Ectodermal cell (in vitro differentiated cells): ENCODE measurements around the gene C21orf58.

Source experiments
- H3K27ac ChIP-seq: 2 replicates; pipeline ENCODE4 v1.7.0; 2013; ENCODE audit warnings: mild to moderate bottlenecking, low read depth, low read length; ENCODE audit not compliant: insufficient read depth, poor library complexity, severe bottlenecking
- H3K27me3 ChIP-seq: 2 replicates; pipeline ENCODE4 v1.7.0; 2013; ENCODE audit warnings: mild to moderate bottlenecking, low read length; ENCODE audit not compliant: insufficient read depth, control insufficient read depth, poor library complexity, severe bottlenecking
- H3K36me3 ChIP-seq: one replicate; pipeline ENCODE4 v1.7.0; 2013; ENCODE audit warnings: low read length; ENCODE audit not compliant: control insufficient read depth, insufficient read depth
- H3K4me1 ChIP-seq: one replicate; pipeline ENCODE4 v1.7.0; 2013; ENCODE audit warnings: low read length; ENCODE audit not compliant: control insufficient read depth, insufficient read depth
- H3K4me3 ChIP-seq: 2 replicates; pipeline ENCODE4 v1.7.0; 2013; ENCODE audit warnings: low read depth, low read length, control low read depth; ENCODE audit not compliant: insufficient read depth
- H3K9me3 ChIP-seq: 2 replicates; pipeline ENCODE4 v1.7.0; 2013; ENCODE audit warnings: mild to moderate bottlenecking, low read length, moderate library complexity; ENCODE audit not compliant: control insufficient read depth
- WGBS, 2 experiments: methylation state at CpG; one replicate each; pipeline ENCODE4 v1.1.7; 2013; ENCODE audit warnings: missing lambda C conversion rate in 2 of 2; 5-methylcytosine and 5-hydroxymethylcytosine counted together

C21orf58 gene

GRCh38 chr21:46345861-46346260 is 22.2 kb upstream of the C21orf58 start:
- Histone ChIP-seq H3K27me3 (no peaks in the 10 kb centered on the region), H3K4me3 (no peak overlapping the region), H3K9me3 (no peaks in the 10 kb centered on the region), H3K4me1 (no peaks in the 10 kb centered on the region), H3K27ac (no peak overlapping the region), H3K36me3 (peaks cover 22% of the 10 kb centered on the region)
- WGBS, 2 experiments: 92 to 94% methylated on average over 14 of the region's 14 CpGs

GRCh38 chr21:46344219-46344915 is 20.7 kb upstream of the C21orf58 start:
- no peaks in the 10 kb centered on the region for H3K4me1 ChIP-seq
- H3K4me3 ChIP-seq: no peak overlapping the region
- no peaks in the 10 kb centered on the region for H3K9me3 ChIP-seq
- no peak overlapping the region for H3K27ac ChIP-seq
- H3K27me3 ChIP-seq: no peaks in the 10 kb centered on the region
- H3K36me3 ChIP-seq: peaks cover 22% of the 10 kb centered on the region
- WGBS, 2 experiments: 93% methylated on average over 20 of the region's 20 CpGs

- no peaks in the 10 kb centered on the region for H3K4me1 ChIP-seq
- WGBS, 2 experiments: 93% methylated on average over 8 of the region's 8 CpGs
- H3K9me3 ChIP-seq: no peaks in the 10 kb centered on the region
- H3K27me3 ChIP-seq: no peaks in the 10 kb centered on the region
- peaks cover 21% of the 10 kb centered on the region for H3K36me3 ChIP-seq
- no peak overlapping the region for H3K4me3 ChIP-seq
- H3K27ac ChIP-seq: no peak overlapping the region
Measured at GRCh38 chr21:46340998-46341397, 17.3 kb upstream of the C21orf58 start.

GRCh38 chr21:46336603-46337002 is 12.9 kb upstream of the C21orf58 start:
- 91 to 99% methylated on average over 2 of the region's 3 CpGs for WGBS, 2 experiments
- Histone ChIP-seq H3K4me1 (no peaks in the 10 kb centered on the region), H3K4me3 (no peak overlapping the region), H3K27ac (no peak overlapping the region), H3K36me3 (peaks cover 18% of the 10 kb centered on the region), H3K27me3 (no peaks in the 10 kb centered on the region), H3K9me3 (no peaks in the 10 kb centered on the region)

GRCh38 chr21:46334351-46335140 is 10.9 kb upstream of the C21orf58 start:
- no peak overlapping the region for H3K27ac ChIP-seq
- WGBS, 2 experiments: 91 to 95% methylated on average over 12 of the region's 12 CpGs
- H3K27me3 ChIP-seq: no peaks in the 10 kb centered on the region
- H3K36me3 ChIP-seq: peaks cover 10% of the 10 kb centered on the region
- no peaks in the 10 kb centered on the region for H3K4me1 ChIP-seq
- no peaks in the 10 kb centered on the region for H3K9me3 ChIP-seq
- no peak overlapping the region for H3K4me3 ChIP-seq

- WGBS, 2 experiments: 93 to 95% methylated on average over 2 of the region's 2 CpGs
- no peaks in the 10 kb centered on the region for H3K27me3 ChIP-seq
- H3K9me3 ChIP-seq: no peaks in the 10 kb centered on the region
- H3K4me3 ChIP-seq: no peak overlapping the region
- H3K36me3 ChIP-seq: peaks cover 10% of the 10 kb centered on the region
- no peaks in the 10 kb centered on the region for H3K4me1 ChIP-seq
- no peak overlapping the region for H3K27ac ChIP-seq
Measured at GRCh38 chr21:46329796-46330195, 6.1 kb upstream of the C21orf58 start.

GRCh38 chr21:46328151-46328550 is 4.5 kb upstream of the C21orf58 start:
- no peaks in the 10 kb centered on the region for H3K9me3 ChIP-seq
- H3K36me3 ChIP-seq: peaks cover 10% of the 10 kb centered on the region
- H3K27me3 ChIP-seq: no peaks in the 10 kb centered on the region
- H3K27ac ChIP-seq: no peak overlapping the region
- WGBS, 2 experiments: 83 to 92% methylated on average over 5 of the region's 5 CpGs
- no peaks in the 10 kb centered on the region for H3K4me1 ChIP-seq
- no peak overlapping the region for H3K4me3 ChIP-seq

- WGBS, 2 experiments: 93 to 96% methylated on average over 4 of the region's 4 CpGs
- Histone ChIP-seq H3K4me3 (no peak overlapping the region), H3K27me3 (no peaks in the 10 kb centered on the region), H3K9me3 (no peaks in the 10 kb centered on the region), H3K36me3 (peaks cover 10% of the 10 kb centered on the region), H3K4me1 (no peaks in the 10 kb centered on the region), H3K27ac (no peak overlapping the region)
Measured at GRCh38 chr21:46327711-46328110, 4.0 kb upstream of the C21orf58 start.

GRCh38 chr21:46326110-46326703 is 2.5 kb upstream of the C21orf58 start:
- H3K27ac ChIP-seq: no peak overlapping the region
- H3K36me3 ChIP-seq: peaks cover 10% of the 10 kb centered on the region
- H3K4me3 ChIP-seq: no peak overlapping the region
- WGBS, 2 experiments: 93 to 94% methylated on average over 15 of the region's 15 CpGs
- H3K9me3 ChIP-seq: no peaks in the 10 kb centered on the region
- peaks cover 10% of the 10 kb centered on the region for H3K4me1 ChIP-seq
- no peaks in the 10 kb centered on the region for H3K27me3 ChIP-seq
